ENCODE measurements around the gene OMD. TPM values are rescaled to one million over a fixed set of nuclear protein-coding genes. Genes with fewer than 3 reads are reported as not detected.

The OMD gene
- polyA plus RNA-seq, 1 of the 3 experiments (the other 2 are of a cell fraction) = not detected

DNA sequence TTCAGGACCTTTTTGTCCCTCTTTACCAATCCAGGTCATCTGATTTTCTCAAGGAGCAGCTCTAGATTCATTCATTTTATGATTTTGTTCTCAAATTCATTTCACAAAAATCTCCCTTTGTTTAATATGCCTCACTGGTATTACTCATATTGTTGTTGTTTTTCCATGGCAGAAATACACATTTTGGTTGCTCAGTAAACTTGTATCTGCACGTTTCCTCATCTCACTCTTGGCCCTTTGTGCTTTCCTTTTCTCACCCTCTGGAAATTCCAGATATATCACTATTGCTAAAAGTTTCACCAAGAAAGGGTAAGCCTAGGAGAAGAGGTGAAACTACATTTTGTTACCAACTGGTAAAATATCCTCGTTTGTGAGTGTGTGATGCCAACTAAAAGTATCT is 43.2 kb upstream of the OMD start:
- no peaks in the 10 kb centered on the region for H4K20me1 ChIP-seq (ENCODE audit: insufficient read depth)
- H3K27ac ChIP-seq (ENCODE audit: low read depth in 2 of 2, low read length in 1 of 2) = no peak overlapping the region
- 92% methylated on average over 2 of the region's 2 CpGs for WGBS (ENCODE audit: low lambda C conversion rate)
- H2AFZ ChIP-seq (ENCODE audit: low read depth) = no peak overlapping the region
- peaks cover 10 to 22% of the 10 kb centered on the region in 2 experiments; a peak in 3 of 4 replicates for H3K4me1 ChIP-seq (ENCODE audit: control insufficient read depth in 1 of 2, insufficient read depth in 2 of 2, low read depth in 1 of 2, low read length in 1 of 2)
- TF ChIP-seq, protein P1, sequence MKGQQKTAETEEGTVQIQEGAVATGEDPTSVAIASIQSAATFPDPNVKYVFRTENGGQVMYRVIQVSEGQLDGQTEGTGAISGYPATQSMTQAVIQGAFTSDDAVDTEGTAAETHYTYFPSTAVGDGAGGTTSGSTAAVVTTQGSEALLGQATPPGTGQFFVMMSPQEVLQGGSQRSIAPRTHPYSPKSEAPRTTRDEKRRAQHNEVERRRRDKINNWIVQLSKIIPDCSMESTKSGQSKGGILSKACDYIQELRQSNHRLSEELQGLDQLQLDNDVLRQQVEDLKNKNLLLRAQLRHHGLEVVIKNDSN (IDR thresholded peaks at IDR 0.05; ENCODE audit: borderline replicate concordance, low read depth) = no peak
- TF ChIP-seq JUND (IDR thresholded peaks at IDR 0.05) (no peak), FOXJ3 (CRISPR knock-in tag; IDR thresholded peaks at IDR 0.05) (no peak), MXI1 (IDR thresholded peaks at IDR 0.05; ENCODE audit: low read depth, low read length) (no peak), EZH2phosphoT487 (IDR thresholded peaks at IDR 0.05; ENCODE audit: borderline replicate concordance, low read depth) (no peak), POLR2AphosphoS5 (IDR thresholded peaks at IDR 0.05; ENCODE audit: low read depth, low read length) (no peak), RAD21 (IDR thresholded peaks at IDR 0.05; ENCODE audit: low read length) (no peak), CHD2 (IDR thresholded peaks at IDR 0.05; ENCODE audit: low read length, partially characterized antibody) (no peak), TAF1 (IDR thresholded peaks at IDR 0.05; ENCODE audit: borderline replicate concordance, low read depth, low read length) (no peak), RCOR1 (IDR thresholded peaks at IDR 0.05; ENCODE audit: low read length) (no peak), RXRA (IDR thresholded peaks at IDR 0.05; ENCODE audit: borderline replicate concordance, low read depth) (no peak)
- TF ChIP-seq, protein P2, sequence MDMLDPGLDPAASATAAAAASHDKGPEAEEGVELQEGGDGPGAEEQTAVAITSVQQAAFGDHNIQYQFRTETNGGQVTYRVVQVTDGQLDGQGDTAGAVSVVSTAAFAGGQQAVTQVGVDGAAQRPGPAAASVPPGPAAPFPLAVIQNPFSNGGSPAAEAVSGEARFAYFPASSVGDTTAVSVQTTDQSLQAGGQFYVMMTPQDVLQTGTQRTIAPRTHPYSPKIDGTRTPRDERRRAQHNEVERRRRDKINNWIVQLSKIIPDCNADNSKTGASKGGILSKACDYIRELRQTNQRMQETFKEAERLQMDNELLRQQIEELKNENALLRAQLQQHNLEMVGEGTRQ (IDR thresholded peaks at IDR 0.05; ENCODE audit: borderline replicate concordance, low read depth, low read length) = no peak
- TF ChIP-seq, protein P3, sequence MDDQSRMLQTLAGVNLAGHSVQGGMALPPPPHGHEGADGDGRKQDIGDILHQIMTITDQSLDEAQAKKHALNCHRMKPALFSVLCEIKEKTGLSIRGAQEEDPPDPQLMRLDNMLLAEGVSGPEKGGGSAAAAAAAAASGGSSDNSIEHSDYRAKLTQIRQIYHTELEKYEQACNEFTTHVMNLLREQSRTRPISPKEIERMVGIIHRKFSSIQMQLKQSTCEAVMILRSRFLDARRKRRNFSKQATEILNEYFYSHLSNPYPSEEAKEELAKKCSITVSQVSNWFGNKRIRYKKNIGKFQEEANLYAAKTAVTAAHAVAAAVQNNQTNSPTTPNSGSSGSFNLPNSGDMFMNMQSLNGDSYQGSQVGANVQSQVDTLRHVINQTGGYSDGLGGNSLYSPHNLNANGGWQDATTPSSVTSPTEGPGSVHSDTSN (IDR thresholded peaks at IDR 0.05) = no peak
- H3K9me3 ChIP-seq = no peaks in the 10 kb centered on the region
- H3K9me2 ChIP-seq = no peaks in the 10 kb centered on the region
- H3K36me3 ChIP-seq (replicated peaks in 1 of 2; ENCODE audit: control insufficient read depth in 1 of 2, insufficient read depth in 2 of 2, low read length in 1 of 2) = no peaks in the 10 kb centered on the region
- no peaks in the 10 kb centered on the region for H3K79me2 ChIP-seq (ENCODE audit: insufficient read depth)
- ChIA-PET POLR2A (no interaction called here), CTCF (interaction anchor here (1.2 to 1.4 kb wide), 2 partner anchors 16 to 18 kb away, joined by 4 to 5 read pairs; no protein-coding TSS in a partner anchor)
- H3K4me3 ChIP-seq (ENCODE audit: low read depth in 2 of 2, low read length in 1 of 2) = no peak overlapping the region
- no peak for DNase-seq
- H3K4me2 ChIP-seq = no peak overlapping the region
- no peaks in the 10 kb centered on the region for H3K27me3 ChIP-seq (ENCODE audit: insufficient read depth)
- H3K9ac ChIP-seq = no peak overlapping the region
- H3F3A ChIP-seq (replicated peaks; ENCODE audit: insufficient read depth) = no peaks in the 10 kb centered on the region

- DNase-seq = no peak
- no peaks in the 10 kb centered on the region for H3K79me2 ChIP-seq (ENCODE audit: insufficient read depth)
- no peaks in the 10 kb centered on the region for H4K20me1 ChIP-seq (ENCODE audit: insufficient read depth)
- ChIA-PET CTCF (interaction anchor here (1.4 kb wide), 1 partner anchor 16 kb away, joined by 5 read pairs; no protein-coding TSS in a partner anchor), POLR2A (no interaction called here)
- no peak overlapping the region for H3K27ac ChIP-seq (ENCODE audit: low read depth in 2 of 2, low read length in 1 of 2)
- no peaks in the 10 kb centered on the region for H3F3A ChIP-seq (replicated peaks; ENCODE audit: insufficient read depth)
- no peak overlapping the region for H2AFZ ChIP-seq (ENCODE audit: low read depth)
- H3K4me2 ChIP-seq = no peak overlapping the region
- H3K36me3 ChIP-seq (replicated peaks in 1 of 2; ENCODE audit: control insufficient read depth in 1 of 2, insufficient read depth in 2 of 2, low read length in 1 of 2) = no peaks in the 10 kb centered on the region
- no peaks in the 10 kb centered on the region for H3K9me2 ChIP-seq
- no peaks in the 10 kb centered on the region for H3K27me3 ChIP-seq (ENCODE audit: insufficient read depth)
- TF ChIP-seq RCOR1 (IDR thresholded peaks at IDR 0.05; ENCODE audit: low read length) = no peak
- no peak for TF ChIP-seq TCF12 (IDR thresholded peaks at IDR 0.05)
- no peak for TF ChIP-seq POLR2AphosphoS5 (IDR thresholded peaks at IDR 0.05; ENCODE audit: low read depth, low read length)
- TF ChIP-seq NRF1 (IDR thresholded peaks at IDR 0.05; ENCODE audit: low read depth, low read length) = no peak
- TF ChIP-seq, protein P4, sequence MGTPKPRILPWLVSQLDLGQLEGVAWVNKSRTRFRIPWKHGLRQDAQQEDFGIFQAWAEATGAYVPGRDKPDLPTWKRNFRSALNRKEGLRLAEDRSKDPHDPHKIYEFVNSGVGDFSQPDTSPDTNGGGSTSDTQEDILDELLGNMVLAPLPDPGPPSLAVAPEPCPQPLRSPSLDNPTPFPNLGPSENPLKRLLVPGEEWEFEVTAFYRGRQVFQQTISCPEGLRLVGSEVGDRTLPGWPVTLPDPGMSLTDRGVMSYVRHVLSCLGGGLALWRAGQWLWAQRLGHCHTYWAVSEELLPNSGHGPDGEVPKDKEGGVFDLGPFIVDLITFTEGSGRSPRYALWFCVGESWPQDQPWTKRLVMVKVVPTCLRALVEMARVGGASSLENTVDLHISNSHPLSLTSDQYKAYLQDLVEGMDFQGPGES (IDR thresholded peaks at IDR 0.05; ENCODE audit: low read depth, low read length) = no peak
- no peak for TF ChIP-seq ELF1 (IDR thresholded peaks at IDR 0.05)
- TF ChIP-seq GABPA (IDR thresholded peaks at IDR 0.05; ENCODE audit: low read depth) = no peak
- TF ChIP-seq NFIC (IDR thresholded peaks at IDR 0.05; ENCODE audit: borderline replicate concordance) = no peak
- no peak overlapping the region for H3K4me3 ChIP-seq (ENCODE audit: low read depth in 2 of 2, low read length in 1 of 2)
- no peaks in the 10 kb centered on the region for H3K9me3 ChIP-seq
- WGBS (ENCODE audit: low lambda C conversion rate) = 78% methylated on average over 1 of the region's 1 CpG
- H3K4me1 ChIP-seq (ENCODE audit: control insufficient read depth in 1 of 2, insufficient read depth in 2 of 2, low read depth in 1 of 2, low read length in 1 of 2) = peaks cover 10 to 22% of the 10 kb centered on the region in 2 experiments; a peak in 3 of 4 replicates
- no peak overlapping the region for H3K9ac ChIP-seq
Observed at GRCh38 chr9:92467041-92467440, 42.8 kb upstream of the OMD start.

Data from SK-N-SH (cell line).